ENCODE measurements around the gene SUGCT.

- no peak for TF ChIP-seq REST (IDR thresholded peaks at IDR 0.05; ENCODE audit: borderline replicate concordance)
- no peak for TF ChIP-seq REST (CRISPR knock-in tag; IDR thresholded peaks at IDR 0.05; ENCODE audit: low read depth)
- TF ChIP-seq KDM4B (IDR thresholded peaks at IDR 0.05; ENCODE audit: borderline replicate concordance in 2 of 2, low read depth in 1 of 2), result no peak
- TF ChIP-seq ARNT (IDR thresholded peaks at IDR 0.05), result no peak
- no peak for TF ChIP-seq SREBF1 (IDR thresholded peaks at IDR 0.05; ENCODE audit: borderline replicate concordance, low read depth, low read length)
- no peak for TF ChIP-seq PML (IDR thresholded peaks at IDR 0.05; ENCODE audit: low read length)
- TF ChIP-seq SMARCB1 (IDR thresholded peaks at IDR 0.05; ENCODE audit: insufficient read length, low read depth), result no peak
Observed at GRCh38 chr7:40542982-40543741, 408.4 kb downstream of the SUGCT start.

Data from K562 (cell line).